GM11168 (cell line): ENCODE measurements around the gene CFAP61.

Experiments
- in situ Hi-C: fragments of 300-500 bp; cut with MboI; formaldehyde crosslinking; loops from one replicate; pipeline ENCODE4 v1.12.0; 2022; ENCODE audit warnings: low sequenced_read_pairs; ENCODE audit not compliant: unreplicated experiment

Gene CFAP61, protein sequence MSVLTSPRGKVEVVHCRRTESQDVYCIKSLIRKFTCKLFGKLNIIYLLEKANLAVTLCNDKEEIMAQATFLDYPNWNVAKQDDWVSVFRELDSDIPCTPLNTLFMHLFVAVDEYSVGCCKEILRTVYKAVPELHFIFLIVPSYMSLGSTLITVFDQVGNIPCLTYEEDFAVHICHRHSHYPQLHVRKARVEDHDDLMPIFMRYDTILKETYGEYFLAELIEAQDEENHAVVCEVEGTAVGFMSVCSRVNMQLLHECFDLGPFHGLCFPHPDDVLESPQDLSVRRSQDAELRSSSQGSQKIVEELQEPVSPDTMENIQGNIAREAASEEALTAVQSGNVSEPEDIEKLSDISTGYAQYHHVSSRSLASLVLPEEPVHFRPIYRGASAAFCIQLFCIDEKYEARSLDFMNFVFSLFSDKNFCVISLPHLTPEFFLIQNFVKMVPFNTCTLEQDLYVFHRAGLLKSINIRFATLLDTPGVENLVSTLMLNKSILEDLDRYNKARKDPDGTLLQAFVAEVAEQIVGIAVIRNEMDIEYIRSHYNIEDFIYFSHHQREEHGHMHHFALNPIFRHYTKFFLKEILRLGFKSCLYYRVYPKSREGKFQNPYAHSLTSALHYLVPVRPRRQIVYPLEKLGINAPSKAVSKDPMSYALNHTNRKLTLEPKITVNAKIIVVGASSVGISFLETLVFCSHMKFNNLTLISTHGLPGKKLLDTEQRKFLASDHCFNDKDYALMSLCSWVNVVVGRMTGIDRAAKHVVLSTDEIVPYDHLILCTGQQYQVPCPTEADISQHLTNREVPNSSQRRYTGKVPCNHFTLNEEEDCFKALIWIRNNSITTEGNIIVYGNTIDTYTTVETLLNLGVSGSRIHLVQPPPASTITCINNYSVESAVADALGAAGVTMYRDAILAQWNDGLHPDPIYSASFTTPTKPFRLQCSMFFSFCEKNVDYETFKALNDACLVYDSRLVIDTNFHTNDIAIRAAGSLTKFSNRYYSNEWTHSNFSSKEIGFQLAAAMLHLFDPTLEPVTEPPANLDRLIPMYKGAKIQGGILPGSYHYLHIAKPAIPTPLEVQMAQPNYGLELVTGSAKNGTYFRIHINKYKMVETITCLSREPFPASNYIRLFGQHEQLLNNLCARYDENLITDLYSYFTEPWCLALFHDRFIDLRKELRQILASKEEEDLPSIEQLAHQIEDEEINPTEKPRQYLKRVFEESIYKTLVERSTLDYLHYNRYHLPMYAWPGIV

DNA sequence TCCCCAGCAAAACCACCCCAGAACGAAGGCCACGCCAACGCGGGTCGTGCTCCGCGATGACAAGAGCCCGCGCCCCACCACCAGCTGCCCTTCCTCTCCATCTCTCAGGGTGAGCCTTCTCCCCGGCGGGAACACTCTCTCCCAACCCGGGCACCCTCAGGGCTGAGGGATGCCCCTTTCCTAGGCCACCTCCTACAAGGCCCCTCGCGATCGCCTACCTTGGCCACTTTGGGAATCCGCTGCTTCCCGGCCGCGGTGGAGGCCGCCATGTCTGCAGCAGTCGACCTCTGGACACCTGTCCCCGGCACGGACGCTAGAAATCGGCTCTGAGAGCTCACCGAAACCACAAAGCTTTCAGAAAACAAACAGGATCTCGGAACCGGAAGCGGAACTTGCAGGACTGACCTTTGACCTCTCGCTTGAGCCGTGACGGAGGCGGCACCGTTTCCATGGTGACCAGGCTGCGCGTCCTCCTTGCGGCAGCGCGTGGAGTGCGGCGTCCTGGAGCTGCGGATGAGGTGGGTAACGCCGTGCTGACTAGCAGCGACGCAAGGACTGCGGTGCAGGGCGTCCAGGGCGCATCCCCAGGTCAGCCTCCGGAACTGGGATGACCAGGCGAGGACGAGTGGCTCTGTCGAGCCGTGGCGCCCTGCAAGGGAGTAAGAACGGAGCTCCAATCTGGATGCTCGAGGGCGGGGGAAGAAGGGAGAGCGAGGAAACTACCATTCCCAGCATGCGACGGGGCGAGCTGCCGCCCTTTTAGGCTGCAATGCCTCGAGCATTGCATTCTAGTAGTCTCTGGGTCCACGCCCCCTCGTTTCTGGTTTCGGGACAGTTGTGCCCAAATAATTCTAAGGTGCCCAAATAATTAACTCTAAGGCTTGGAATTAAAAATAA, at the start of gene CFAP61, which contains the start of gene CRNKL1:
CFAP61 (plus strand) TSS at position 459 of the 897 bp plus-strand sequence. CDS start 4,122 bp downstream, outside the sequence.
CRNKL1 (minus strand) TSS at position 393 of the 897 bp plus-strand sequence; CDS start at position 269, 124 bp downstream.
- in situ Hi-C loops: no loop called here

GRCh38 chr20:20003031-20003954, 49.0 kb upstream of the CFAP61 start:
- in situ Hi-C loops: loop anchor here (10.0 kb wide), 1 partner anchor 98 kb away; no protein-coding TSS in a partner anchor

GRCh38 chr20:20003955-20004322, 48.4 kb upstream of the CFAP61 start:
- in situ Hi-C loops: loop anchor here (10.0 kb wide), 1 partner anchor 99 kb away; no protein-coding TSS in a partner anchor

DNA sequence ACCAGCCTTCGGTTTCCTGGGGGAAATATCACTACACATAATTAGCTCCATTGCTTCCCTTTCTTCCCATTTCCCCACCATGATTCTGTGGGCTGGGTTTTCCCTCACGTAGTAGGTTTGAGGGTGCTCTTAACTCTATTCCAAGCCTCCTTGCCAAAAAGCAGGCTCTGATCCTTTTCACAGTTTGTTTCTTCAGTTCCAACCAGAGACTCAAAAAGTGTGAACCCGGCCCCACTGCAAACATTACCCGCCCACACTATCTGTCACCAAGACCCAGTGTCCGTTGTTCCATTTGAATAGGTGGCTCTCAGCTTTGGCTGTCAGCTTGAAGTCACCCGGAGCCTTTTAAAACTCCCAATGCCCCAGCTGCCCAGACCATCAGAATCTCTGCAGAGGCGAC, 47.0 kb upstream of the CFAP61 start:
- in situ Hi-C loops: loop anchor here (10.0 kb wide), 1 partner anchor 101 kb away; no protein-coding TSS in a partner anchor

- in situ Hi-C loops: loop anchor here (10.0 kb wide), 1 partner anchor 105 kb away; no protein-coding TSS in a partner anchor
Observed at GRCh38 chr20:20009784-20010253, 42.5 kb upstream of the CFAP61 start.

- in situ Hi-C loops: no loop called here
Observed at GRCh38 chr20:20010639-20011500, 41.5 kb upstream of the CFAP61 start.

DNA sequence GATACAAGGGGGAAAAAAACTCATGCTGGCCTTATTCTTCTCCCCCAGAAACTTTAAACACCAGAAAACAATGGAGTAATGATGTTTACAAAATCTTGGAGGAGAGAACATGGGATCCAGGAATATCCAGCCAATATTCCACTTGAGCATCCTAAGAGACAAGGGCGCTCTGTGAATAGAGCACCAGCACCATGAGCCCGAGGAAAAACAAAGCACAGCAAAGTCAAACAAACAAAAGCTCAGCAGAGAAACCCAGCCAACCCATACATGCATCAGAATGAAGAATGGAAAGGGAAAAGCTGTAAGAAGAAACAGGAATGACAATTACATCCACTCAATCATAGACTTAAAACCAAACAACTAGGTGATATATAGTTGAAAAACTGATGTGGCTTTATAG, 39.8 kb upstream of the CFAP61 start:
- in situ Hi-C loops: no loop called here

DNA sequence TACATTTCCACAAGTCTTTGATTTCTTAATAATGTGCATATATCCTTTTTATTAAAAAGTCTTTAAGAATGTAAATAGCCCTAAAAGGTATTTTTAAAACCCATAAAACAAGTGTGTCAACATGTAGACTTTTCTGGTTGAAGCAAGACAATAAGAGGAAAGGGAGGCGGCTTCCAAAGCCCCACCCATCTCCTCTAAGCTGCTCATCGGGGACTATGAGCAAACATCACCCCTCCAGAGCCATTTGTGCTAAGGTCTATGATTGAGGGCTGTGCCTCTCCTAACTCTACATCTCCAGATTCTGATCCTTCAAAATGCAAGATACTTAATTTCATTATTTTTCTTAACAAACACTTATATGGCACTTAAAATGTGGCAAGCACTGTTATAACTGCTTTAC, 37.7 kb upstream of the CFAP61 start:
- in situ Hi-C loops: no loop called here

- in situ Hi-C loops: no loop called here
Observed at GRCh38 chr20:20017001-20017843, 35.1 kb upstream of the CFAP61 start, which contains the start of gene NAA20. TSS of gene NAA20 (plus strand) at chr20:20017362. CDS start at chr20:20017397, 35 bp downstream.

GRCh38 chr20:20017844-20018185, 34.5 kb upstream of the CFAP61 start:
- in situ Hi-C loops: no loop called here

GRCh38 chr20:20018366-20018765, 34.0 kb upstream of the CFAP61 start:
- in situ Hi-C loops: no loop called here

- in situ Hi-C loops: no loop called here
Observed at GRCh38 chr20:20019123-20019522, 33.2 kb upstream of the CFAP61 start.

DNA sequence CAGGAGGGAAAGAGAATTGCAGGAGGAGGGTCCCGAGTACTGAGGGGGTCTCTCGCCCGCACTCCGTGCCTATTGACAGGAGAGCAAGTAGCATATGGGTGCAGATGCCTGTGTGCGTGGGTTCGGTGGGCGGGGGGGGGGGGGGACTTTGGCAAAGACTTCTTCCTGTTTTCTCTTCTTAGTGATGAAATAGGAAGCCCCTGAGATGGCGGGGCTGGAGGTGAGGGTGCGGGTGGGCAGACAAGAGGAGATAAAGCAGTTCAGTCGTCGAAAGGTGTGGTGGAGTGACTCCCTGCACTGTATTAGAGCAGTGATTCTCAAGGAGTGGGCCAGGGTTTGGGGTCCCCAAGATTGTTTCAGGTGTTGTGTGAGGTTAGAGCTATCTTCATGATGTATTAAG, 31.4 kb upstream of the CFAP61 start:
- in situ Hi-C loops: no loop called here

DNA sequence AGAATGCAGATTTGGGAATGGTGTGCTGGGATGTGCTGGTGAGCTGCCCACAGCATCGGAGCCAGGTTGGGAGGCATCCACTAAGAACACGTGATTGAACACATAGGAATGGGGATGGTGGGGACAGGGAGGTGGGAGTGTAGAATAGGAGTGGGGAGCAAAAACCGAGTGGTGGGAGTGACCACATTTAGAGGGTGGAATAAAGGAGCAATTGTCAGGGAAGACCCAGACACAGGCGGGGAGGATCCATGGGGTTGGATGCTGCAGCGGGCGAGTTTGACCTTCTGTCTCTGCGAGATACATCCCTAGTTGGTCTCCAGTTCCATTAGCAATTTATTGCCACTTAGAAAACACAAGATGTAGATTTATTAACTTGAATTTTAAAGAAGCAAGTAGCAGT, 30.5 kb upstream of the CFAP61 start:
- in situ Hi-C loops: no loop called here

GRCh38 chr20:20022498-20022897, 29.8 kb upstream of the CFAP61 start:
- in situ Hi-C loops: no loop called here

- in situ Hi-C loops: no loop called here
Observed at GRCh38 chr20:20023395-20023794, 28.9 kb upstream of the CFAP61 start.
